ENCODE measurements around the gene PDE6C.

PDE6C gene

GRCh38 chr10:93612311-93612710 is at the start of gene PDE6C:
PDE6C (plus strand) TSS chr10:93612537; CDS start chr10:93612726, 189 bp downstream.
- H3K4me3 ChIP-seq (ENCODE audit: low read depth, low read length): no peak within 1 kb of the TSS
- no peak for TF ChIP-seq CTCF (IDR thresholded peaks at IDR 0.05; ENCODE audit: low read depth, low read length)

GRCh38 chr10:93565446-93565845 is 46.9 kb upstream of the PDE6C start:
- H3K4me3 ChIP-seq (ENCODE audit: low read depth, low read length): no peak overlapping the region
- TF ChIP-seq CTCF (IDR thresholded peaks at IDR 0.05; ENCODE audit: low read depth, low read length): no peak

- H3K4me3 ChIP-seq (ENCODE audit: low read depth, low read length): no peak within 1 kb of the TSS
- TF ChIP-seq CTCF (IDR thresholded peaks at IDR 0.05; ENCODE audit: low read depth, low read length): no peak
Measured at GRCh38 chr10:93566435-93567276, 45.7 kb upstream of the PDE6C start, which contains the start of gene FFAR4. FFAR4 (plus strand) TSS chr10:93566665; CDS start chr10:93566721, 56 bp downstream.

- H3K4me3 ChIP-seq (ENCODE audit: low read depth, low read length): no peak overlapping the region
- TF ChIP-seq CTCF (IDR thresholded peaks at IDR 0.05; ENCODE audit: low read depth, low read length): no peak
Measured at GRCh38 chr10:93567277-93568104, 44.8 kb upstream of the PDE6C start.

GRCh38 chr10:93568105-93568390 is 44.3 kb upstream of the PDE6C start:
- TF ChIP-seq CTCF (IDR thresholded peaks at IDR 0.05; ENCODE audit: low read depth, low read length): no peak
- no peak overlapping the region for H3K4me3 ChIP-seq (ENCODE audit: low read depth, low read length)

GRCh38 chr10:93570383-93570782 is 42.0 kb upstream of the PDE6C start:
- no peak for TF ChIP-seq CTCF (IDR thresholded peaks at IDR 0.05; ENCODE audit: low read depth, low read length)

GRCh38 chr10:93572606-93573005 is 39.7 kb upstream of the PDE6C start:
- no peak for TF ChIP-seq CTCF (IDR thresholded peaks at IDR 0.05; ENCODE audit: low read depth, low read length)
- no peak overlapping the region for H3K4me3 ChIP-seq (ENCODE audit: low read depth, low read length)

More at GRCh38 chr10:93570383-93570782, 42.0 kb upstream of the PDE6C start:
- H3K4me3 ChIP-seq (ENCODE audit: low read depth, low read length): no peak overlapping the region
